ENCODE results near the gene ACAP1. TPM values are rescaled to one million over a fixed set of nuclear protein-coding genes. Genes with fewer than 3 reads are reported as not detected.

Gene ACAP1, protein sequence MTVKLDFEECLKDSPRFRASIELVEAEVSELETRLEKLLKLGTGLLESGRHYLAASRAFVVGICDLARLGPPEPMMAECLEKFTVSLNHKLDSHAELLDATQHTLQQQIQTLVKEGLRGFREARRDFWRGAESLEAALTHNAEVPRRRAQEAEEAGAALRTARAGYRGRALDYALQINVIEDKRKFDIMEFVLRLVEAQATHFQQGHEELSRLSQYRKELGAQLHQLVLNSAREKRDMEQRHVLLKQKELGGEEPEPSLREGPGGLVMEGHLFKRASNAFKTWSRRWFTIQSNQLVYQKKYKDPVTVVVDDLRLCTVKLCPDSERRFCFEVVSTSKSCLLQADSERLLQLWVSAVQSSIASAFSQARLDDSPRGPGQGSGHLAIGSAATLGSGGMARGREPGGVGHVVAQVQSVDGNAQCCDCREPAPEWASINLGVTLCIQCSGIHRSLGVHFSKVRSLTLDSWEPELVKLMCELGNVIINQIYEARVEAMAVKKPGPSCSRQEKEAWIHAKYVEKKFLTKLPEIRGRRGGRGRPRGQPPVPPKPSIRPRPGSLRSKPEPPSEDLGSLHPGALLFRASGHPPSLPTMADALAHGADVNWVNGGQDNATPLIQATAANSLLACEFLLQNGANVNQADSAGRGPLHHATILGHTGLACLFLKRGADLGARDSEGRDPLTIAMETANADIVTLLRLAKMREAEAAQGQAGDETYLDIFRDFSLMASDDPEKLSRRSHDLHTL
- total RNA-seq (2014; rRNA removed; shearing (Covaris generic)): 0.20 and 0.67 TPM in 2 replicates

DNA sequence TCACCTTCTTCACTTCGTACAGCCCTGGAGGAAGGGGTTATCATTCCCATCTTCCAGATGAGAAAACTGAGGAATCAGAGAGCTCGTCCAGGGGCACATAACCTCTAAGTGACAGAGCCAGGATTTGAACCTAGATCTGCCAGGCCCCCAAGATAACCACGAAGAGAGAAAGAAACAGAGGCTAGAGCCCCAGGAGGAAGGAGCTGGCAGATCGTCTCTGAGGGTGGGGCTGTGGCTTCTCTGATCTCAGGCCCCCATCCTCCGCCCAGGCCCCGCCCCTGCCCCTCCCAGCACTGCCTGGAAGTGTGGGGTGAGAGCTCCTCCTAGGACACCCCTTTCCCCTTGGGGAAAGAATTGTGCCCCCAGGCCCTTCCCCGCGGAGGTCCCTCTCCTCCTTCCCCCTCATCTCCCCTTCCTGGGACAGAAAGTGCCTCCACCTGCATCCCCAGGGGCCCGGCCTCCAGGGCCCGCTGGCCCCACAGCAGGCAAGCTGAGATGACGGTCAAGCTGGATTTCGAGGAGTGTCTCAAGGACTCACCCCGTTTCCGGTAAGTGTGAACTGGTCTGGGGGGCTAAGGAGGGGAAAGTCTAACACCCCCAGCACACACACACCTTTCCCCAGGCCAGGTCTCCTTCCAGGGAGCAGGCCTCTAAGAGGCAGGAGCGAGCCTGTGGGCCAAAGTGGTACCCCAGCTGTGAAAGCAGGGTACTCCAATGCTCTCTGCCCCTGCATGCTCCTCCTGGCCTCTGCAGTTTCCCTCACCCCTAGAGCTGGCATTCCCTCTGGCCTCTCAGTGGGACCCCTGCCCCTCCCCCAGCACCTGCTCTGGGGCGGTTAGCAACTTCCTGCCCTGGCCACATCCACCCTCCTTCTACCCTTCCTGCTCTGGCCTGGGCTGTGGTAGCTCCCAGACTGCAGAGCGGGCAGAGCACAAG, at the start of gene ACAP1:
Gene ACAP1, plus strand, starts transcription at position 290 of the 936 bp plus-strand sequence. Its CDS starts 206 bp downstream, at position 496.
- H3K9me3 ChIP-seq (replicated peaks): no peaks in the 10 kb centered on the region
- no peak within 1 kb of the TSS for H3K27ac ChIP-seq
- no peak within 1 kb of the TSS for H3K4me3 ChIP-seq
- no peak for DNase-seq
- H3K27me3 ChIP-seq: no peaks in the 10 kb centered on the region
- no peaks in the 10 kb centered on the region for H3K4me1 ChIP-seq
- H3K36me3 ChIP-seq: no peaks in the 10 kb centered on the region

DNA sequence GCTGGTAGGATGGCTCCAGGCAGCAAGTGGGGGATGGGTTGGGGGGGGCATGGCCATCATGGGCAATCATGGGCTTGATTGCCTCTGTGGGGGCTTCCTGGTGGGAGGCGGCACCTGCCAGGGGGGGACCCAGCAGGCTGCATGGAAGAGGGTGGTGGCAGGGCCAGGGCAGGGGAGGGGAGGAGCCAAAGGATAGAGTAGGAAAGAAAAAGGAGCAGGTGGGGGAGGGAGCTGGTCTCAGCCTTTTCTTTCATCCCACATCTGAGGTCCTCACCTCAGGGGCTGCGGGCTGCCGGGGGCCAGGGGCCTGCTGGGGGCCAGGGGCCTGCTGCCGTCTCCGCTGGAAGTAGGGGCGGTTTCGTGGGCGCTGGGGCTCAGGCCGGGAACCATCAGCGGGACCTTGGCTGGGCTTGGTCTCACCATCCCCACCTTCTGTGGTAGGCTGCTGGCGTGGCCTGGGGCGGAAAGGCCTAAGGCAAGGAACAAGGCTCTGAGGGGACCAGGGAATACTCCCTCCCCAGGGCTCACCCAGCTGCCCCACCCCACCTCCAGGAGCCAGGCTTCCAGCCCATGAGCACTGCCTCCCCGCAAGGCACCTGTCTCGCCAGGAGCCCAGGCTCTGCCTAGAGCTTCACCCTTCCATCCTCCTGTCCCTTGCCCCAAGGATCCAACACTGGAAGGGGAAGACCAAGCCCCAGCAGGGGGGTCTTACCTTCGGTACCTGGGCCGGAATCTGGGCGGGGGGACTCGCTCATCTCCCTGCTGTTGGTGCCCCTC, 46.9 kb upstream of the ACAP1 start:
- H3K9me3 ChIP-seq (replicated peaks): no peaks in the 10 kb centered on the region
- H3K27me3 ChIP-seq: no peaks in the 10 kb centered on the region
- H3K4me1 ChIP-seq: no peaks in the 10 kb centered on the region
- H3K4me3 ChIP-seq: no peak overlapping the region
- H3K27ac ChIP-seq: no peak overlapping the region
- no peak for DNase-seq
- H3K36me3 ChIP-seq: no peaks in the 10 kb centered on the region

DNA sequence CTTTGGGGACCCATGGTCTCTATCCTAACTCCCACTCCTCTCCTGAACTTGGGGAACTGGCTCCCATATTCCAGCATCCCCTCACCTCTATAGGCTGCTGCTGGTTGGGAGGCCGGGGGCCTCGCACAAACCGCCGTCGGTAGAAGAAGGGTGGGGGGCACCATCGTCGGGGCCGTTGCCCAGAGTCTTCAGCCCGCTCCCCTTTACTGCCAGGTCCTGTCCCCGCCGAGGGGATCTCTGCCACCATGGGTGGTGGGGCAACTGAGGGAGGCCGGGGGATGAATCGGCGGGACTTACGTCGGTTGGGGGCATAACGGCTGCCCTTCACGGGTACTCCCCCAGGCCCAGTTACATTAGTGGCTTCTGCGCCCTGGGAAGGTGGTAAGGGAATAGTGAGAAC, 46.2 kb upstream of the ACAP1 start:
- Histone ChIP-seq H3K9me3 (replicated peaks) (no peaks in the 10 kb centered on the region), H3K4me1 (no peaks in the 10 kb centered on the region), H3K27me3 (no peaks in the 10 kb centered on the region), H3K4me3 (no peak overlapping the region), H3K36me3 (no peaks in the 10 kb centered on the region), H3K27ac (no peak overlapping the region)
- DNase-seq: no peak

DNA sequence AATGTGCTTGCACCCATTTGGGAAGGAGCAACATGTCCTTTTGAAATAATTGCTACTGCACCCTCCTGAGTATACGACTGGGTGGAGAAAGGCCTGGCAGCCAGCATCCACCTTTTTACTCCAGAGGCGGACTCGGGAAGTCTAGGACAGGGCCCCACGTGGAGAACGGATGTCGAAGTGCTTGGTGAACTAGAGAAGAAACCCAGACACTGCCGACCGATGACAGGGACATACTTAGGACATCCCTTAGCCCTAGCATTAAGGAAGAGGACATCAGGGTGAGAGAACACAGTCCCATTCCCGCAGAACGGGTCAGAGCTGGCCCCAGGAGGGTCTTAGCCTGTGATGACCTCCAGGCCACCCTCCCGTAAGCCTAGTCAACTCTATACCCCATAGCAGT, 45.6 kb upstream of the ACAP1 start:
- no peak for DNase-seq
- Histone ChIP-seq H3K27ac (no peak overlapping the region), H3K9me3 (replicated peaks) (no peaks in the 10 kb centered on the region), H3K4me1 (no peaks in the 10 kb centered on the region), H3K27me3 (no peaks in the 10 kb centered on the region), H3K4me3 (no peak overlapping the region), H3K36me3 (no peaks in the 10 kb centered on the region)

DNA sequence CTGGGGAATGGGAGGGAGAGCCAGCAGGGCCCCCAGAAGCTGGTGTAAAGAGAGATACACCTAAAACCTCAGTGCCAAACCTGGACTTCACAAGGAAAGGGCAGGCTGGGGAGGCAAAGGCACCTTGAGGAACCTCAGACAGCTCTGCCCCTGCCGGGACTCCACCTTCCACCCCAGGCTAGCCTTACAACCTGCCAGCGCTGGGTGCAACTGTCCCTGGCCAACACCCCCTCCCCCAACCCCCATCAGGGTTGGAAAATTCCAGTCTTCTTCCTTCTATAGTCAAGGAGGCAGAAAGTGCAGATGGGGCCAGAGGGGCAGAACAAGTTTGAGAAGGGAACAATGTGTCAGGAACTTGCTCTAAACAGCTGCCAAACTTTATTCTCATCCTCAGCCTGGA, 44.1 kb upstream of the ACAP1 start:
- no peaks in the 10 kb centered on the region for H3K9me3 ChIP-seq (replicated peaks)
- no peaks in the 10 kb centered on the region for H3K27me3 ChIP-seq

DNA sequence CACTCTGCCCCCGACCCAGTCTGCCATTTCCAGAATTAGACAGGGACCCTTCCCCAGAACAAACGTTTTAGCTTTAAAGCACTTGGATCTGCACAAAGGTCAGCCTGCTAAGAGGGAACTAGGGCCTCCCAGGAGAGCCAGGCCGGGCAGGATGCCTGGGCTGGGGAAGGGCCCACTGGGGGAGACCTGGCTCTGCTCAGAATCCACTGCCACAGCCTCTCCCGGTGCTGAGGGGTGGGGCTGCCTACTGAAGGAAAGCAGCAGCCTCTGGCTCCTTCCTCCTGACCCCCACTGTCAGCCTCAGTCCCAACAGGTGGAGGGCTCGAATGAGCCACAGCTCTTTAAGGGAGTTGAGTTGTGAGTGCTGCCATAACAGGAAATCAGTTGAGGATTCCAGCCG, 43.6 kb upstream of the ACAP1 start:
- Histone ChIP-seq H3K4me3 (no peak overlapping the region), H3K4me1 (no peaks in the 10 kb centered on the region), H3K36me3 (no peaks in the 10 kb centered on the region), H3K9me3 (replicated peaks) (no peaks in the 10 kb centered on the region), H3K27ac (no peak overlapping the region), H3K27me3 (no peaks in the 10 kb centered on the region)
- peak in 1 of 2 experiments; percentile 26 for DNase-seq

More for the DNA sequence above, 44.1 kb upstream of the ACAP1 start:
- Histone ChIP-seq H3K4me1 (no peaks in the 10 kb centered on the region), H3K4me3 (no peak overlapping the region), H3K27ac (no peak overlapping the region), H3K36me3 (no peaks in the 10 kb centered on the region)
- no peak for DNase-seq

DNA sequence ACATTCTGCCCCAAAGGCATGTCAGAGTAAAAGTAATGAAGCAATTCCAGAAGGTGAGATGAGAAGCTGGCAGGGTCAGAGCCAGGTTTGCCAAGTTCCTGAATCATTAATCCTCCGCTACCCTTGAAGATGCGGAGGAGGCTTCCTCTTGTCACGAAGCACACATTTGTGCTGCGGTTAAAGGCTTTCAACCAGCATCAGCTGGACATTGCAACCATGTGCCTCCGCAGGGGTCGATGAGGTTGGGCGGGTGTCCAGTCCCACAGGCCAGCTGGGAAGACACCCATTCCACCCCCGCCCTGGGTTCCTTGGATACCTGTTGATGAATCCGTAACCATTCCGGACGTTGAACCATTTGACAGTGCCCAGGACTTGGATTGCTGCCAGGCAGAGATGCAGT, 43.2 kb upstream of the ACAP1 start:
- no peak overlapping the region for H3K4me3 ChIP-seq
- no peaks in the 10 kb centered on the region for H3K4me1 ChIP-seq
- H3K9me3 ChIP-seq (replicated peaks): no peaks in the 10 kb centered on the region
- H3K36me3 ChIP-seq: no peaks in the 10 kb centered on the region
- no peak for DNase-seq
- no peak overlapping the region for H3K27ac ChIP-seq
- no peaks in the 10 kb centered on the region for H3K27me3 ChIP-seq

DNA sequence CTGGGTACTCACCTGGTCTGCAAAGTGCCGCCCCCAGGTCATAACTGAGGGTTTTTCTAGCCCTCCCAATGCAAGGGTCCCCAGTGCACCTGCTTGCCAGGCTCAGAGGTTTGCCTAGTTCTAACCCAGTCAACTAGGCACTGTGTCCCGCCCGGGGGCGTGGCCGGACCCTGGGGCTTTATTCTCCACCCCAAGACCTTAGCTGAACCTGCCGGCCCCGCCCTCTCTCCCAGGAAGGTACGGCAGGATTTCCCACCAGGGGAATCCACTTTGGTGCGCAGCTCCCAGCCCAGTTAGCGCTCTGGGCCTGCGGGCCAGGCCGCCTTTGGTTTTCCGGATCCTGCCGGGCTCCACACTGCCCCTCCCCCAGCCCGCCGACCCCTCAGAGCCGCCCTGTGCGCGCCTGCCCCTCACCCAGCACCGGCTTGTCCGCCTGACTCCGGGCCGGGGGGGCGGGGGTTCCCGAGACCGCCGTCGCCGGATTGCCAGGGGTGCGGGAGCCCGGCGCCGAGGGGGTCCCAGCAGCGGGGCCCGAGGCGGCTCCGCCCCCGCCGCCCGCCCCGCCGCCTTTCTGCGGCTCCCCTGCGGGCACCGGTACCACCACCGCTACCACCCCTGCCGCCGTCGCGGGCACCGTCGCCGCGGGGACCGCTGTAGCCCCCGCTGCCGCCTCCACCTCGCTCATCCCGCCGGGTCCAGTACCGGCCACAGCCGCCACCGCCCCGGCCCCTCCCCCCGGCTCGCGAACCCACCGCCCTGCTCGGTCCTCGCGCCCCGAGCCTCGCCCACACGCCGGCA, 42.3 kb upstream of the ACAP1 start:
- Histone ChIP-seq H3K36me3 (no peaks in the 10 kb centered on the region), H3K4me3 (no peak overlapping the region), H3K27ac (no peak overlapping the region), H3K27me3 (no peaks in the 10 kb centered on the region), H3K9me3 (replicated peaks) (no peaks in the 10 kb centered on the region), H3K4me1 (no peaks in the 10 kb centered on the region)
- DNase-seq: no peak

DNA sequence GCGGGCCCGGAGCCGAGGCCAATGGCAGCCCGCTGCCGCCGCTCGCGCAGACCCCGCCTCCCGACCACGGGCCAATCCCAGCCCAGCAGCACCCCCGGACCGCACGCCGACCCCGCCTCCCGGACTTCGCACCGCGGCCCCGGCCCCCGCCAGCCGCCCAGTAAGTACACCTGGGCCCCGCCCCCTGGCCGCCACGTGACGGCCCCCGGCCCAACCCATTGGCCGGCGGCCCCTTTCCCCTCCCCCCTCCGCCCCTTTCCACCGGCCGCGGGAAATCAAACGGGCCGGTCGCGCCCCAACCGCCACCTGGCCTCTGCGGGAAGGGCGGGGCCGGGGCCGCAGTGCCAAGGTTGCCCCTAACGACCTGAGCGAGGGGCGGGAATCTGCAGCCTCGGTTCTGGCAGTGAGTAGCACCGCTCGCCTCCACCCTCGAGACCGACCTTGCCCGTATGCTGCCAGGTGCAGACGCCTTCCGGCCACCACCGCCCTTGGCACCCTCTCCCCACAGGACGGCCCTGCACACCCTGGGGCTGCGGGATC, 41.6 kb upstream of the ACAP1 start, which contains the start of gene YBX2:
Gene YBX2, minus strand, starts transcription at position 26 of the 540 bp plus-strand sequence. CDS start 139 bp downstream, outside the sequence.
- no peaks in the 10 kb centered on the region for H3K27me3 ChIP-seq
- DNase-seq: no peak
- H3K27ac ChIP-seq: no peak within 1 kb of the TSS
- H3K36me3 ChIP-seq: no peaks in the 10 kb centered on the region
- H3K4me1 ChIP-seq: no peaks in the 10 kb centered on the region
- H3K4me3 ChIP-seq: no peak within 1 kb of the TSS
- H3K9me3 ChIP-seq (replicated peaks): no peaks in the 10 kb centered on the region

DNA sequence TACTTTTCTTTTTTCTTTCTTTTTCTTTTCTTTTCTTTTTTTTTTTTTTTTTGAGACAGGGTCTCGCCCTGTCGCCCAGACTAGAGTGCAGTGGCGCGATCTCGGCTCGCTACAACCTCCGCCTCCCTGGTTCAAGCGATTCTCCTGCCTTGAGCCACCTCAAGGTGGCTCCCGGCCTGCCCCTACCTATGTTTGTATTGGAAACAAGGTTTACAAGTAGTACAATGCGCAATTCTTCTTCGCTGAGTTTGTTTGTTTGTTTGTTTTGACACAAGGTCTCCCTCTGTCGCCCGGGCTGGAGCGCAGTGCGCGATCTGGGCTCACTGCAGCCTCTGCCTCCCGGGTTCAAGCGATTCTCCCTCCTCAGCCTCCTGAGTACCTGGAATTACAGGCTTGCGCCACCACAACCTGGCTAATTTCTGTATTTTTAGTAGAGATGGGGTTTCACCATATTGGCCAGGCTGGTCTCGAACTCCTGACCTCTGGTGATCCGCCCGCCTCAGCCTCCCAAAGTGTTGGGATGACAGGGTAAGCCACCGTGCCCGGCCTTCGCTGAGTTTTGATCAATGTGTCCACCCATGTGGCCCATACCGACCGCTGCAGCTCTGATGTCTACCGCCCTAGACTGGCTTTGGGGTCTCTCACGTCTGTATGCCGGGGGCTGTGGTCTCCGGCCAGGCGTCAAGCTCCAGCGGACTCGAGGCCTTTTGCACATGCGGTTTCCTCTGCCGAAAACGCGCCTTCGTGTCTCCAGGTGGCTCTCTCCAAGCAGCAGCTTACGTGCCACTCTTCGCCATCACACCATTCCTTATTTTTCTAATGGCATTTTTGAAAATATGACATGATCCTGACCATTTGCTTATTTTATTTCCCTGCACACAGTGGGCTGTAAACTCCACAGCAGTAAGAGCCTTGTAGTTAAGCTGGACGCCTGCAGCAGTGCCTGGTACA, 40.8 kb upstream of the ACAP1 start:
- H3K4me1 ChIP-seq: no peaks in the 10 kb centered on the region
- no peaks in the 10 kb centered on the region for H3K36me3 ChIP-seq
- no peak overlapping the region for H3K4me3 ChIP-seq
- no peak overlapping the region for H3K27ac ChIP-seq
- no peaks in the 10 kb centered on the region for H3K27me3 ChIP-seq
- no peaks in the 10 kb centered on the region for H3K9me3 ChIP-seq (replicated peaks)
- no peak for DNase-seq

DNA sequence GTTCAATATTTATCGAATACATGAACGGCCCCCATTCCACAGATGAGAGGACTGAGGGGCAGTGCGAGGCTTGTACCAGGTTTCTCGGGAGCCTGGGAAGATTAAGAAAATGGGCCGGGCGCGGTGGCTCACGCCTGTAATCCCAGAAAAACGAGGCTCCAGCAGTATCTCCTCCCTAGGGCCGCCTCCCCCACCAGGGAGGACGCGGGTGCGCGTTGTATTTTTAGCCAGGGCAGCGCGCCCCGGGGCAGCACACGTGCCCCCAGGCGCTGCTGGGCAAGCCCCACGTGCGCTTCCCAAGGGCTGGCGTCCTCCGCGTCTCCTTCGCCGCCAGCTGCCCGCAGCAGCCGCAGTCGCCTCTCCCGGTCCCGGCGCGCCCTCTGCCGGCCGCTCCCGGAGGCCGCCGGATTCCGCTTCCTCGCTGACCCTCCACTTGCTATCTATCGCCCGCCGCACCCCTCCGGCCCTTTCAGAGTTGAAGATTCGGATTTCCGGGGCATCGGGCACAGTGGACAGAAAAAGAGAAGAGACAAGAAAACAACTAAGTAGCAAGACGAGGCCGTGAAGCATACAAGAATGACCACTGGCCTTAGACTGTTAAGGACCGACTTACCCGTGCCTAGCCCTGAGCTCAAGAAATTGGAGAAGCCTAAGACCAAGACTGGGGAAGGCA, 40.0 kb upstream of the ACAP1 start:
- Histone ChIP-seq H3K27ac (no peak overlapping the region), H3K4me1 (no peaks in the 10 kb centered on the region), H3K27me3 (no peaks in the 10 kb centered on the region), H3K4me3 (no peak overlapping the region), H3K36me3 (no peaks in the 10 kb centered on the region), H3K9me3 (replicated peaks) (no peaks in the 10 kb centered on the region)
- DNase-seq: peak; percentile 72 to 80

DNA sequence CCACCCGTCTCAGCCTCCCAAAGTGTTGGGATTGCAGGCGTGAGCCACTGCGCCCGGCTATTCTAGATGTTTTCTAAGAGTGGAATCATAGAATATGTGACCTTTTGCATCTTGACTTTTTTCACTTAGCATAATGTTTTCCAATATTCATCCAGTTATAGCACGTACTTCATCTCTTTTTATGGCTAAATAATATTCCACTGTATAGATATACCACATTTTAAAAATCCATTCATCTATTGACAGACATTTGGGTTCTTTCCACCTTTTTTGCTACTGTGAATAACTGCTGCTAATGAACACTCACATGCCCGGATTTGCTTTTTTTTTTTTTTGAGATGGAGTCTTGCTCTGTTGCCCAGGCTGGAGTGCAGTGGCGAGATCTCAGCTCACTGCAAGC, 32.1 kb upstream of the ACAP1 start:
- peaks cover 2% of the 10 kb centered on the region for H3K36me3 ChIP-seq
- H3K4me1 ChIP-seq: no peaks in the 10 kb centered on the region
- no peaks in the 10 kb centered on the region for H3K27me3 ChIP-seq
- DNase-seq: no peak
- no peak overlapping the region for H3K27ac ChIP-seq
- no peaks in the 10 kb centered on the region for H3K9me3 ChIP-seq (replicated peaks)
- no peak overlapping the region for H3K4me3 ChIP-seq
